Measurements from ENCODE around the gene ACIN1. TPM values are rescaled to one million over a fixed set of nuclear protein-coding genes. Genes with fewer than 3 reads are reported as not detected.

The ACIN1 gene
- total and polyA plus RNA-seq, 2 of the 13 experiments (the other 11 are each of a cell fraction or from before 2014, with no cell fraction given), result 165 to 183 TPM

GRCh38 chr14:23056145-23056955 is 38.6 kb downstream of the ACIN1 start (continued):
- TF ChIP-seq UBTF (CRISPR knock-in tag; IDR thresholded peaks at IDR 0.05), result peak; percentile 80
- peak; percentile 77 for TF ChIP-seq ZFX (CRISPR knock-in tag; IDR thresholded peaks at IDR 0.05; ENCODE audit: low read depth)
- TF ChIP-seq SIX4 (CRISPR knock-in tag; IDR thresholded peaks at IDR 0.05), result no peak
- TF ChIP-seq REST (IDR thresholded peaks at IDR 0.05; ENCODE audit: borderline replicate concordance in 1 of 2, low read depth in 1 of 2, low read length in 2 of 2), result no peak
- TF ChIP-seq ZNF18 (CRISPR knock-in tag; IDR thresholded peaks at IDR 0.05; ENCODE audit: insufficient replicate concordance), result no peak
- TF ChIP-seq NBN (conservative IDR thresholded peaks at IDR 0.05), result no peak
- TF ChIP-seq ZNF570 (CRISPR knock-in tag; IDR thresholded peaks at IDR 0.05; ENCODE audit: borderline replicate concordance), result no peak
- no peak for TF ChIP-seq PAX8 (CRISPR knock-in tag; IDR thresholded peaks at IDR 0.05; ENCODE audit: borderline replicate concordance)
- TF ChIP-seq KMT2B (CRISPR knock-in tag; IDR thresholded peaks at IDR 0.05), result 0 out of 2 replicates have a peak, but pooled peaks have one; percentile 34
- TF ChIP-seq KDM3A (CRISPR knock-in tag; IDR thresholded peaks at IDR 0.05; ENCODE audit: low read depth), result no peak; the same call in 1 of the 2 replicates
- TF ChIP-seq ZNF468 (CRISPR knock-in tag; IDR thresholded peaks at IDR 0.05), result no peak
- TF ChIP-seq PRMT3 (CRISPR knock-in tag; IDR thresholded peaks at IDR 0.05; ENCODE audit: borderline replicate concordance, low read depth), result peak; percentile 80
- TF ChIP-seq BCL6 (CRISPR knock-in tag; IDR thresholded peaks at IDR 0.05), result peak; percentile 35; the same call in 1 of the 2 replicates
- TF ChIP-seq GMEB2 (CRISPR knock-in tag; IDR thresholded peaks at IDR 0.05; ENCODE audit: low read depth), result no peak
- TF ChIP-seq KDM4B (CRISPR knock-in tag; IDR thresholded peaks at IDR 0.05), result peak; percentile 46; the same call in 1 of the 2 replicates
- TF ChIP-seq ZNF772 (CRISPR knock-in tag; IDR thresholded peaks at IDR 0.05), result peak; percentile 71; the same call in 1 of the 2 replicates
- TF ChIP-seq ZNF335 (CRISPR knock-in tag; IDR thresholded peaks at IDR 0.05), result 0 out of 2 replicates have a peak, but pooled peaks have one; percentile 59
- TF ChIP-seq ZNF251 (CRISPR knock-in tag; IDR thresholded peaks at IDR 0.05), result no peak
- no peak for TF ChIP-seq ZNF607 (CRISPR knock-in tag; IDR thresholded peaks at IDR 0.05; ENCODE audit: borderline replicate concordance)
- no peak for TF ChIP-seq MEIS1 (CRISPR knock-in tag; IDR thresholded peaks at IDR 0.05; ENCODE audit: borderline replicate concordance)

Measured in HepG2 (cell line).